HL-60/S4 (cell line): ENCODE data around the gene CRB3.
"Not testable (repeated sequence)": the region's sequence is repeated elsewhere in the genome, so short reads cannot be mapped to it uniquely, and the experiment has no call there.

Experiments
- in situ Hi-C: fragments of 300-500 bp; cut with MboI; formaldehyde crosslinking; loops from 2 replicates; pipeline ENCODE4 v1.14.3; 2022; ENCODE audit warnings: low sequenced_read_pairs

CRB3 gene

GRCh38 chr19:6490134-6490533 lies 26.1 kb downstream of the CRB3 start:
- in situ Hi-C loops = no loop called here

DNA sequence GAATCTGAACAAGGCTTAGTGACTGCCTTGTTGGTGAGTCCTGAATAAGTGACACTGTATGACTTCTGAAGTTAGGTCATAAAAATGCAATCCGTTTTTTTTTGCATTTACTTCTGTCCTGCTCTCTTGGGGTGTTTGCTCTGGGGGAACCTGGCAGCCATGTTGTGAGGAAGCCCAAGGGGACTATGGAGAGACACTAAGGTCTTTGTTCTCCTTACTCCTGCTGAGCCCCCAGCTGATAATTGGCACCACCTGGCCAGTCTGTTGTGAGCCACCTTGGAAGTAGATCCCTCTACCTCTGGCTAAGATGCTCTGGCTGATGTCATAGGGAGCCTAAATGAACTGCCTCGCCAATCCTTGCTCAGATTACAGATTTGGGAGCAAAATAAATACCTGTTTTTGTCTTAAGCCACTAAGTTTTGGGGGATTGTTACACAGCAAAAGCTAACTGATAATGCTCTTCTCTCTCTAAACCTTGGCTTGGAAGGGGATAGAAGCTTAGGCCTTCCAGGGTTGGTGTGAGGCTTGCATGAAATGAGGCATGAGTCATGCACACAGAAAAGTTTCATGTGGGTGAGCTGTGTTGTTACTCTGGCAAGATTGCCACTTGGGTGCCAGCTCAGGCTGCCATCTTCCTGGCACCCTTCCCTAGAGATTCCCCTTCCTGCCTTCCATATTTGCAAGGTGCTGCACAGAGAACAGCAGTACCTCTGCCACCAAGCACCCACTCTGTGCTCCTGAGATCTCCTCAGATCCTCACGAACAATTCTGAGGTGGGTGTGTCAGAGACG lies 27.9 kb downstream of the CRB3 start:
- in situ Hi-C loops = no loop called here

DNA sequence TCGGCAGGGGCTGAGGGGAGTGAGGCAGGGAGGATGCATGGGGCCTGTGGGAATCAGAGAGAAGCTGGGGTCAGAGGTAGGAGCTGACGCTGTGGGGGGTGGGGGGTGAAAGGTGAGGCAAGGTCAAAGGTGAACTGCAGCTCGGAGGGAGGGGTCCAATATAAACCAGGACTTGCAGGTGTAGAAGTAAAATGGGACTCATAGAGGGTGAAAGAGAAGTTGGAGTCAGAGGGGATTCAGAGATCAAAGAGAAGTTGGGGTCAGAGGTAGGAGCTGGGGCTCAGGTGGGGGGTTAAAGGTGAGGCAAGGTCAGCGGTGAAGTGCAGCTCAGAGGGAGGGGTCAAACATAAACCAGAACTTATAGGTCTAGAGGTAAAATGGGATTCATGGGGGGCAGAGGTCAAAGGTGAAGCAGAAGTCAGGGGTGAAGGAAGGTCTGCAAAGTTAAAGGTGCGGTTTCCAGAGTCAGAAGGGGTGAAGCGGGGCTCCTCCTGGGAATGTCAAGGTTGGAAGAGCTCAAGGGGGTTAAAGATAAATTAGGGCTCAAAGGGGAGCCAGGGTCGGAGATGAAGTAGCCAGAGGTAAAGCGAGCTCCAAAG lies 30.5 kb downstream of the CRB3 start:
- in situ Hi-C loops = no loop called here

DNA sequence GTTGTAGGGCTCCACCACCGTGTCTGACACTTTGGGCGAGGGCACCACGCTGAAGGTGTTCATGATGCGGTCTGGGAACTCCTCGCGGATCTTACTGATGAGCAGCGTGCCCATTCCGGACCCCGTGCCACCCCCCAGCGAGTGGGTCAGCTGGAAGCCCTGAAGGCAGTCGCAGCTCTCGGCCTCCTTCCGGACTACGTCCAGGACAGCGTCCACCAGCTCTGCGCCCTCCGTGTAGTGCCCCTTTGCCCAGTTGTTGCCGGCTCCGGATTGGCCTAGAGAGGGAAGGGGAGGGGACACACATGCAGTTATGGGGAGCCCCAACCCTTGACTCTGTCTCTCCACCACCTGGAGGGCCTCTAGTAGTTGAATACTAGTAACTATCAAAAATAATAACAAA lies 31.9 kb downstream of the CRB3 start:
- in situ Hi-C loops = no loop called here

GRCh38 chr19:6498294-6499036 lies 34.4 kb downstream of the CRB3 start:
- in situ Hi-C loops = no loop called here

DNA sequence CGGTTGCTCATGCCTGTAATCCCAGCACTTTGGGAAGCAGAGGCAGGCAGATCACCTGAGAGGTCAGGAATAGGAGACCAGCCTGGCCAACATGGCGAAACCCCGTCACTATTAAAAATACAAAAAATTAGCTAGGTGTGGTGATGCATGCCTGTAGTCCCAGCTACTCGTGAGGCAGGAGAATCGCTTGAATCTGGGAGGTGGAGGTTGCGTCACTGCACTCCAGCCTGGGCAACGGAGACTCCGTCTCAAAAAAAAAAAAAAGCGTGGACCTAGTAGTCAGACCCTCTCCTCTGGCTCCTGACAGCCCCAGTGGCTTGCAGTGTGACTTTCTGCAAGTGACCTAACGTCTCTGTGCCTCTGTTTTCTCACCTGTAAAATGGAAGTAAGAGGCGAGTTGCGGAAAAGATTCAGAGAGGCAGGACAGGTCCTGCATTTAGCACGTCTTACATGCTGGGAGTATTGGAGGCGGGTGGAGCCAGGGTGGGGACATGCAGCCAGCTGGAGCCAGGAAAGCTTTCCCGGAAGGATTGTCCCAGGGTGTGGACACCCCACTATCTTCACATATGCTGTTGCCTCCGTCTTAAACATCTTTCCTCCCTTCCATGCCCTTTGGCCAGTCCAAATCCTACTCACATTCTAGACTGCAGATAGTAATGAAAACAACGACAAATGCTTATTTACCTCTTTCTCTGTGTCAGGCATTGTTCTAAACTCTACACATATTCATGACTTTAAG lies 35.1 kb downstream of the CRB3 start:
- in situ Hi-C loops = no loop called here

DNA sequence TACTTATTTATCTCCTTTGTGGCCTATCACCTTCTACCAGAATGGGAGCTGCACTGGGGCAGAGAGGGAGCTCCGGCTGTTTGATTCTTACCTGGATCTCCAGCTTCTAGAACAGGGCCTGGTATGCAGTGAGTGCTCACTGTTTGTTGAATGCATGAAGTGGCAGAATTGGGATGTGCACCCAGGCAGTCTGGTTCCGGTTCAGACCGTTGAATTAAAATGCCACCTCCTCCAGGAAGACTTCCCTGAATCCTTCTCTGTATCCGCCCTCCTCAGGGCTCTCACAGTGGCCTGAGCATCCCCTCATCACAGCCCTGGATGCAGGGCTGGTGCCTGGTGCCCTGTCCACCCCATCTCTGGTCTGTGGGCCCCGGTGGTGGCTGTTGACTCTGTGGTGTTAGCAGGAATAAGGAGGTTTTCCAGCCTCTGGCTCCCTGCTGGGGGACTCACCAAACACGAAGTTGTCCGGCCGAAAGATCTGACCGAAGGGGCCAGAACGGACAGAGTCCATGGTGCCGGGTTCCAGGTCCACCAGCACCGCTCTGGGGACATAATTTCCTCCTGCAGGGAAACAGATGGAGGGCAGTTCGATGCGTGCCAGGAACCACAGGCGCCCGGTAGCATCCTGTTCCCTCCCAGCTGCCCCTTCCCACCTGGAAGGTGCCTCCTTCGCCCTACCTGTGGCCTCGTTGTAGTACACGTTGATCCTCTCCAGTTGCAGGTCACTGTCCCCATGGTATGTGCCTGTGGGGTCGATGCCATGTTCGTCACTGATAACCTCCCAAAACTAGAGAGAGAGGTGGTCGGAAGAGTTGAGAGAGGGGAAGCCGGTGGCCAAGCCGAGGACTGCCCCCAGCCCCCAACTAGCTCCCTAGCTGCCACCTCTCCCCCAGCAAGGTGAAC lies 37.0 kb downstream of the CRB3 start:
- in situ Hi-C loops = no loop called here

GRCh38 chr19:6501740-6502648 lies 37.9 kb downstream of the CRB3 start, which contains the start of gene TUBB4A:
Gene TUBB4A (minus strand): TSS chr19:6502309. CDS start chr19:6502212, 97 bp downstream.
- in situ Hi-C loops = no loop called here

DNA sequence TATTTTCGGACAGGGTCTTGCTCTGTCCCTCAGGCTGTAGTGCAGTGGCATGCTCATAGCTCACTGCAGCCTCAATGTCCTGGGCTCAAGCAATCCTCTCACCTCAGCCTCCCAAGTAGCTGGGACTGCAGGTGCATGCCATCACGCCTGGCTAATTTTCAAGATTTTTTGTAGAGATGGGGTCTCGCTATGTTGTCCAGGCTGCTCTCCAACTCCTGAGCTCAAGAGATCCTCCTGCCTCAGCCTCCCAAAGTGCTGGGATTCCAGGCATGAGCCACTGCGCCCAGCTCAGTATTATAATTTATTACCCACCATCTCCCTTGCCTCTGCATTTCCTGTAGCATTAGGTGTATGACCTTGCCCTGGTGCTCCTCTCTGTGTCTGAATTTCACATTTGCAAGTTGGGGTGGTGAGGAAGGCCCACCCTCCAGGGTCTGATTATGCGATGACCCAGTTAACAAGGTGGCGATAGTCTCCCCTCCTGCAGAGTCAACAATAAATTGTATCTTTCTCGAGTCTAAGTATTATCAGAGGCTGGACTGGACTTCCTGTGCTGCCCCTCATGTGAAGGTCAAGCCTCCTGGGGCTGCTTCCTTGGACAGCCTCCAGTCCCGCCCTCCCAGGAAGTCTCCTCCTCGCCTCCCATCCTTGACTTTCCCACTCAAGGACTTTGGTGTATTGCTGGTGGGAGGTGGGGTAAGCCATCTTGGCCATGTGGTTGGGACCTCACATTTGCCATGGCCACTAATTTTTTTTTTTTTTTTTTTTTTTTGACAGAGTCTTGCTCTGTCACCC lies 39.5 kb downstream of the CRB3 start:
- in situ Hi-C loops = no loop called here

GRCh38 chr19:6508028-6508771 lies 44.1 kb downstream of the CRB3 start:
- in situ Hi-C loops = not testable (repeated sequence)

DNA sequence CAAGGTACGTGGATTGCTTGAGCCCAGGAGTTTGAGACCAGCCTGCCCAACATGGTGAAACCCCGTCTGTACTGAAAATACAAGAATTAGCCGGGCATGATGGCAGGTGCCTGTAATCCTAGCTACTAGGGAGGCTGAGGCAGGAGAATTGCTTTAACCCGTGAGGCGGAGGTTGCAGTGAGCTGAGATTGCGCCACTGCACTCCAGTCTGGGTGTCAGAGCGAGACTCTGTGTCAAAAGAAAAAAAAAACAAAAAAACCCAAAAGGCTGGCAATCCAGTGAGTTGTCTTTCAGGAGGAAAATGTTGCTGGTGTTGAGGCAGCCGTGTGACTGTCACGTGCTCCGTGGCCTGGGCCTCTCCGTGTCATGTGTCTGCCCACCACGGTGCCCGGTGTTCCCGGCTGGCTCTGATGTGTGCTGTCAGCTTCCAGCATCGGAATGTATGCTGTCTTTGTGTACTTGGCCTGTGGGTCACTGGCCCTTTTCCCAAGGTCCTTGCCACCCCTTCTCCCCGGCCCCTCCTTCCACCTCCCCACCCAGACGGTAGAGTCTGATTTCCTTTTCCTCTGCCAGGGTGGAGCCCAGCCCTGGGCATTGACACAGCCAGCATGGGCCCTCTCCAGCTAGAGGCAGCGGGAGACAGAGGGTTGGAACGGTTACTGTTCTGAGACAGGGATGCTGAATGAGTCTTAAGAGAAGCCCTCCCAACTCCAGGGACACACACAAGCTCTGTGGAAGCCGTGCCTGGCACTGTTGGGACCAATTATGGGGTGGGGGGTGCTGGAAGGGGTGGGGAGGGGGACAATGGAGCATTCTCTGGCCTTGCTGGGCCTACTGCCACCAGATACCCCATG lies 45.3 kb downstream of the CRB3 start:
- in situ Hi-C loops = no loop called here

GRCh38 chr19:6510618-6511017 lies 46.5 kb downstream of the CRB3 start:
- in situ Hi-C loops = no loop called here

- in situ Hi-C loops = no loop called here
Measured at GRCh38 chr19:6514089-6514488, 50.0 kb downstream of the CRB3 start.

GRCh38 chr19:6514926-6515544 lies 51.0 kb downstream of the CRB3 start:
- in situ Hi-C loops = no loop called here

DNA sequence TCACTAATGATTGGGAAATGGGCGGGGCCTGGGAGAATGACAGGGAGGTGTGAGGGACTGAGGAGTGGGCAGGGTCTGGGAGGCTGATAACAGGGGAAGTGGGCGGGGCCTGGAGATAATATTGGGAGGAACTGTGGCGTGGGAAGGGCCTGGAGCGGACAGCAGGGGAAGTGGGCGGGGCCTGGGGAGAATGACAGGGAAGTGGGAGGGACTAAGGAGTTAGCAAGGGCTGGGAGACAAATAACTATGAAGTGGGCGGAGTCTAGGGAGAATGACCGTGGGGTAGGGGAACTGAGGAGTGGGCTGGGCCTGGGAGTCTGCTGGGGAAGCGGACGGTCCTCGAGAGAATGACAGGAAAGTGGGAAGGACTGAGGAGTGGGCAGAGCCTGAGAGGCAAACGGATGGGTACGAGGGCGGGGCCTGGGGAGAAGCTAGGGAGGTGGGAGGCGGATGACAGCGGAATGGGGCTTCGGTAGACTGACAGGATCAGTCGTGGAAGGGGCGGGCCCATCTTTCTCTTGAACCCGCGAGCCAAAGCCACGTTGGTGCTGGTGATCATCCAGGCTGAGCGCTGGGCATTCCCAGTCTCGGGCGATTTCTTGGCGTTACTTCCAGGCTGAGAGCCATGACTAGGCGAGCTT lies 52.1 kb downstream of the CRB3 start:
- in situ Hi-C loops = no loop called here
